HTR-8/SVneo (cell line): ENCODE measurements around the gene ING3.
"Not testable (repeated sequence)": the region's sequence is repeated elsewhere in the genome, so short reads cannot be mapped to it uniquely, and the experiment has no call there.

ENCODE experiments used
- DNase-seq: peaks from one replicate; pipeline ENCODE4 v3.0.0; 2011; ENCODE audit warnings: low spot score, mixed read lengths; ENCODE audit not compliant: insufficient read length
- FAIRE-seq: peaks from 2 replicates; lab custom pipeline; 2011; peaks lifted over from hg19 to GRCh38; lab: Jason Lieb, UNC

The ING3 gene

DNA sequence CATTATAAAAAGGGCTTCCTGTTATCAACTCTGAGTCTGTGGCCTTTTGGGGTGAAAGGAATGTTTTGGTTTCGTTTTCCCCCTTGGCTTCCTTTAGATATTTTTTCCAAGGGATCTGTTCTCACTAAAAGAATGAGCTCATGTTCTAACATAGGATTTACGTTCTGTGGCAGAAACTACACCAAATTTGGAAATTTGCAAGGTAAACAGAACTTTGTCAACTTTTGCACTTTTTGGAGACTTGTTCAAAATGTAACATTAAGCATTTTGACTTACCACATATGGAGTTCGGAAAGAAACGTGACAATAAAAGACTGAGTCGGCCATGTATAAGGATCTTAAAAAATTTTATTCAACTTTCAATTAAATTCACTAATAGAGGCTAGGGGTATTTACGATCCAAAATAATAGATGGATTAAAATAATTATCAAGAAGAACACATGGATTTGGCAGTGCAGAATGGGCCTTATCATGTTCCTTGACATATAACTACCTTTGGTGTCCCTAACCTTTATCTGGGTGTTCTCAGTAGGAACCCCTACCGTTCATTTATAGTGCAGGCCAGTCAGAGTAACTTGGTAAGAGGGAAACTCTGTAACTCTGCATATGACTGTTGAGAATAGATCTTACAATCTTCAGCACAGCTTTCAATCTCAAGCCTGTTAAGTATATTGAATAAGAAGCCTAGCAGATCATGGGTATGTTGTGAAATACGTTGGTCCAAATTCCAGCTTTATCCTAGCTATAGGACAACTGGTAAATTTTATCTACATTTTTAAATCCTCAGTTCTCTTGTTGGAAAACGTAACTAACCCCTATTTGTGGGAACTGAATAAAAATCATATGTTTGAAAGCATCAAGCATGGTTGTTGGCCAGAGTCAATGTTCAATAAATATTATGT is 49.8 kb downstream of the ING3 start:
- DNase-seq (no peak), FAIRE-seq (no peak)

DNA sequence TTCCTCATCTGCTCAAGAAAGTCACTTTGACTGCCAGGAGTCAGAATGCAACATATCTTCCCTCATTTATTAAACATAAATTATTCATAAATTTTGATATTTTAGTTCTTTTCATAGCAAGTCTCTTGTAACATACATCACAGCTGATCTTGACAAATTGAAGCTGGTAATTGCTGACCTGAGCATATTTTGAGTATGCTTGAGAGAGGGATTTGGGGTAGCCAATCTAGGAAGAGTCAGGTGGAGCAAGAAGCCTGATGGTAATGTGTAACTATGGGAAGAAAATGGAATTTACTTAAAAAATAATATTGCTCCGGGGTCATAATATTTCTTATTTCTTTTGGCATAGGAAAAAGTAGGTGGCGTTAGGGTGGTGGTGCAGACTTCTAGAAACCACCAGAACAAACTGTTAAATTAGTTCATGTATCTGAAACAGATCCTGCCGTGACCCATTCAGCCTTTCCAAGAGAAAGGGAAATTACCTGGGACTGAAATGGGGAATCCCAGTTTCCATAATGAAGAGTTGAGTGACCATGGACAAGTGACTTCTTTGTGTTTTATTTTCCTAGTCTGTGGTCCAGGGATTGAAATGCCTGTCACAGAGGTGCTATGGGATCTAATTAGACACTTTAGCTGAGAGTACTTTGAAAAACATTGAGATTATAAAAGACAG is 50.8 kb downstream of the ING3 start:
- no peak for FAIRE-seq

DNA sequence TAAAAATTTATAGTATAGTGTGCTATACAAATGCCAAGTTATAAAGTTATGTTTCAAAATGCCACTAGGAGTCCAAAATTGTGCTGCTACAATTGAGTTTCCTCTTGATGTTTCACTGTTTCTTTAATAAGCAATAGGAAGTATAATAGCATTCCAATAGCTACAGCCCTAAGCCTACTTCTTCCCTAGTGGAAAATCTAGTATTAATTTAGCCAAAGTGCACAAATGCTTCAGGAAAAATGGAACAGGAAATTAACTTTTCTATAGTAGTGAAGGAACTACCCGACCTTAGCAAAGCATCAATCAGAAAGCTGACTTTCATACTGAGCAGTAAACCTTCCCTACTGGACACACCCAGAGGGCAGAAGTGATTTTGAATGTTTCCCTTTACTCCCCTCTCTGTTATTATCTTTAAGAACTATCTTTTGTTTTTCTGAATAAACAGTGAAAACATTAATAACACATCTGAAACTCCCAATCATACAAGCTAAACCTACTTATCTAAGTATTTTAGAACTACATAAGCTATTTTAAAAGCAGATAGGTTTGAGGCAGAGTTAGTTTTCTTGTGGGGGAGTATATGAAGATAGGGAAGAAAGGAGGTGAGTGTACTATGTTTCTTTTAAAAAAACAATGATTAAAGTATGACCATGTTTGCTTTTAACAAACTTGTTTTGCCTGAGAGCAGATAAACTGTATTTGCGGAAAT is 51.6 kb downstream of the ING3 start:
- DNase-seq, result no peak
- no peak for FAIRE-seq

More for the DNA sequence above, 50.8 kb downstream of the ING3 start:
- no peak for DNase-seq

DNA sequence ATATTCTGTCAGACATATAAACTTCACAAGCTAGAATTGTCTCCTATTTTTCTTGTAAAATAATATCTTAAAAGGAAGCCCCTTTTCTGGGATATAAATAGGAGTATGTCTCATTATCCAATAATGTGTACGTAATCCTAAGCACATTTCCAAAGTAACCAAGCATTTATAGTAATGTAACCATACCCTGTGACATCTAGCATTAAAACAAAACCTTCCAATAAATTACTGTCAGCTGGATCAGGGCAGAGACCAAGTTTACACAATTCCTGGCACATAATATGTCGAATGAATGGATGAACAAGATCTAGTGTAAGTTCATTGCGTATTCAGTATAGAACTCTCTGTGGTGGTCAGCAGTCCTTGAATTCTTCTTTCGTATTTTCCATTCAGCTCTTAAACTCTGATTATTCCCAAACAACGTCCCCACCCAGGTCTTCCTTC is 52.2 kb downstream of the ING3 start:
- FAIRE-seq, result no peak

DNA sequence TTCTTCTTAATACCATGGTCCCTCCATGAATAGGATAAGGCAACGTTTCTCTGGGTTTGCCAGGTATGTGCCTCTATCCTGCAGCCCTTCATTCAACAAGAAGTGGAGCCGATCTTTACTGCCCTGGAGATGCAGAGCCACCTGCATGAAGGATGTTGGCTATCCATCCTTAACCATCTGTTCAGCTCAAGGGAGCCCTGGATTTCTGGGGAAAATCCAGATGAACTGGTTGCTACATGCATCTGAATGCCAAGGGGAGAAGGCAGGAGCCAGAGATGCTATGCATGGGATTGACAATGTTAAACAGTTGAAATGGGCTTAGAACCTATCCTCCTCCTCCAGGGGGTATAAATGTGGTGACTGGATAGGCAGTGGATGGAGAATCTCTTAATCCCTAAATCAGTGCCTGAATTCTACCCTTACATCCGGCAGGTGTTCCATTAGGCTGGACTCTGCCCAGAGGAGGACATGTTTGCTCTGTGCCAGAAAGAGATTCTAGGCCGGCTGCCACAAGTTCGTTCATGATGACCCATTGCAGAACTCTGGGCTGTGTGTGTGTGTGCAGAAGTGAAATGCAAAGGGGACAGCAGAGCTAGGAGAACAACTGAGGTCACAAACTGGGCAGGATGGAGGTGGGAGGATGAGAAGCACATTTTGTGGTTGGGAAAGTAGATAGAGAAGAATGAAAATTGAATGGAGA is 53.6 kb downstream of the ING3 start:
- FAIRE-seq (no peak), DNase-seq (no peak)

More for the DNA sequence above, 52.2 kb downstream of the ING3 start:
- DNase-seq, result no peak

DNA sequence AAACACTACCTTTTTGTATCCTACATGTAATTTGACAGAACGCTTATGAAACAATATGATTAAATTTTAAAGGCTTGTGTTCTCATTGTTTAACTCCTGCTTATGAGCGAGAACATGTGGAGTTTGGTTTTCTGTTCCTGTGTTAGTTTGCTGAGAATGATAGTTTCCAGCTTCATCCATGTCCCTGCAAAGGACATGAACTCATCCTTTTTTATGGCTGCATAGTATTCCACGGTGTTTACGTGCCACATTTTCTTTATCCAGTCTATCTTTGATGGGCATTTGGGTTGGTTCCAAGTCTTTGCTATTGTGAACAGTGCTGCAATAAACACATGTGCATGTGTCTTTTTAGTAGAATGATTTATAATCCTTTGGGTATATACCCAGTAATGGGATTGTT is 54.5 kb downstream of the ING3 start:
- not testable (repeated sequence) for FAIRE-seq, DNase-seq

DNA sequence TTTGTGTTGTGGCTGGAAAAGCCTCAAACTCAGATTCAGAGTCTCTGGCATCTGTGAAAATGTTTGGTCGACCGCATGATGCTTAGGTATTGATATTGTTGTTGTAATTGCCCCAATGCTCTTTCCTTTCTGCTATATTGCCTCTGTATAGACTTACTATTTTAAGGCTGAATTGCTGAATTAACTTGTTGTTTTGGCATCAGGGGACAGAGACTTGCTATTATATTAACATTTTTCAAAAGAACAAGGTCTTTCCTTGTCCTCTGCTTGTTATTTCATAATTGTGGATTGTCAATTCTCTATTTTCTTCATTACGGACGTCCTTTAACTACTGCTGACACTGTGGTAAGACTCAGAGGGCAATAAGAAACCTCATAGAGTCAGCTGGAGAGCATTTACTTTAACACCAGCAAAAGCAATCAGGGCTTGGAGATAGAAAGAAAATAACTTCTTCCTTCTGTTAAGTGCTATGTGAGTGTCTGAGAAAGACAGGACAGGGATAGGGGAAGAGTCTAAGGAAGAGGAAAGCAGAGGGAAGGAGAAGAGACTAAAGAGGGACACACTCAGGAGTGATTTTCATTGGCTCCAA is 55.5 kb downstream of the ING3 start:
- FAIRE-seq (no peak), DNase-seq (no peak)

DNA sequence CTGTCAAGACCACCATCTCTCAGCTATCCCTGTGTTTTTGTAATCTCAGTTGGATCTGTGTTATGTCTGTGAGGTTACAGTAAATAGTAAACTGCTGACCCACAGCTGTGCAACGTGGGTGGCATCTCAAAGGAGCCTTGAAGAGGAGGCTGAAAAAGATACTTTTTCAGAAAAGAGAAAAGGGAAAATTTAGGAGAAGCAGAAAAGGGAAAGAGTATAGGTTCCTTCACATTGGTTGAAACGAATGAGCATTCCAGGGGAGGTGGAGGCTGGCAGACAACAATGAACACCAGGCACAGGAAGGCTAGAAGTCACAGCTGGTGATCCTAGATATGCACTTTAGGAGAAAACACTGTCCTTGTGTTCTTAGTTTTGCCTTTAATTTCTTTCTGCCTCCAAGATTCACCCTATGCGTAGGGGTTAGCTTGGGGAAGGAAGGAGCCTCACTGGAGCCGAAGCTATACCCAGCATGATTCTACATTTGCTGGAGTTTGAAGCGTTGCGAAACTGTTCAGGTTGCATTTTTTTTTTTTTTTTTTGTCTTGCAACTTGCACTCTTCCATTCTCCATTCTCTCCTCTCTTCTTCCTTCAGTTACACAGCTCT is 56.2 kb downstream of the ING3 start:
- FAIRE-seq (no peak), DNase-seq (no peak)

DNA sequence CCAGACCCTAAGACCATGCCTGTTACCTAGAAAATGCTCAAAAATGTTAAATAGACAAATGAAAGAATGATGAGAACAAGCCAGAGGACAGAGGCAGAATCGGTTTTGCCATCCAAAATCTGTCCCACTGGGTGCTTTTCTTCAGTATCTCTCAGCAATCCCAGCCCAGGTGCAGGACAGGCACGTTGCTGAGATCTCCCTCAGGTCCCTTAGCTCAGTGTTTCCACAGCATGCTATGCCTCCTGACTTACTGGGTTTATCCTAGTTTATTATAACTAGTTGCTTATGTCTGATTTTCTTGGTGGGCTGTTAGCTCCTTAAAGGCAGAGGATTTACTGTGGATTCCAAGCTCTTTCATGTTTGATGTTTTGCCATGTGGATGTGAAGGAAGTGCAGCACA is 58.2 kb downstream of the ING3 start:
- DNase-seq, result no peak
- FAIRE-seq, result no peak

DNA sequence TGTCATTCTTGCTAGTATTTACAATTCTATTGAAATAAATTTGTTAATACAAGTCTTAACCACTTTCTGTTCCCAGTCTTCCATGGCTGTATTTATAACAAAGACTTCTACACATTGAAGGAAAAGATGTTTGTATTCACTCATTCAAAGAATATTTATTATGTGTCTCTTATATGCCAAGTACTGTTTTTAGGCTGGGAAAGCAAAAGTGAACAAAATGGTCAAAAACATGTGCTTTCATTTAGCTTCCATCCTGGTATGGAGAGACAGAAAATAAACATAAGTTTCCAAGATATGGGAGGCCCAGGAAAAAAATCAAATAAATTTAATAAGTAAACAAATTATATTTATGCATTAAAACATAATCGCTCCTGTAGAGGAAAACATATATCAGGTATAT is 60.8 kb downstream of the ING3 start:
- no peak for FAIRE-seq
- no peak for DNase-seq

DNA sequence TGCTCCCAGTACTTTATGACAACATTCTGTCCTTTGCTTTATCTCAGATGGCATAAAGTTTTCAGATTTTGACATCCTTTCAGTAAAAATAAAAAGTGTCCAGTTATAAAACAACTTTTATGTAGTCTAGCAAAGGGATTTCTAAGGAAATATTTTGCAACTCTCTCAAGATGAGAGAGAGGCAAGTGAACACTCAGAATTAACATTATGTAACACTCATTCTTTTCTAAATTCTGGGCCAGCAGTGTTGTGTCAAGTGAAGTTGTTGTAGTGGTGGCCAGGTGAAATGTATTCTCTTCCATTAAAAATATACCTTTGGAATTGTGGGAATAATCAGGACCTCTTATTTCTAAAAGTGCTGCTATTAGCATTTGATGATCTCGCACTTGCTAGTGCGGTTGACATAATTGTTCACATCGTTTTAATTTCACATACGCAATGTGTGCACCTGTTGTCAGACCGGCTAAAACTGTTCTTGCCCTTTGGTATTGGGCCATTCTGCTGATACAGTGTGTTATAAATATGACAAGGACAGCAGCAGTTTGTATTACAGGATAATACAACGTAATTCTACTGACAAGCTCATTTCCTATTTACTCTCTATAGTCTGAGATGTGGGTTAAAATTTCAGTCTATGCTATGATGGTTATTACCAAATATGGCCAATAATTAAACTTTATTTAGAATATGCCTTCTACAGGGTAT is 61.7 kb downstream of the ING3 start:
- DNase-seq, result no peak
- no peak for FAIRE-seq

DNA sequence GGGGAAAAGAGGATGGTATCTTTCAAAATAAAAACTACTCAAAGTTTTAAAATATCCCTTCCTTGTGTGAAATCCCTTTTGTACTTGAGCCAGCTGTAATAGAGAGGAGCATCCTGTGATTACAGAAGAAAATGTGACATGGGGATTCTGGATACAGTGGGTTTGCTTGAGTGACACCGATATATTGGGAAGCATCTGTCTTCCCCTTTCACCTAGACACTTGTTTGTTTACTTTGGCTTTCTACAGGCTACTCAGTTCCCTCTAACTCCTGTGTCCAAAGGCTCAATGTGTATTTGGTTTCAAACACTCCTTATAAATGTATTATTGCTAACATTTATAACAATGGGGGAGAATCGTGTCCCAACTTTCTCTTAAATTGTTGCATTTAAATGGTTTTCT is 62.3 kb downstream of the ING3 start:
- FAIRE-seq (no peak), DNase-seq (no peak)

DNA sequence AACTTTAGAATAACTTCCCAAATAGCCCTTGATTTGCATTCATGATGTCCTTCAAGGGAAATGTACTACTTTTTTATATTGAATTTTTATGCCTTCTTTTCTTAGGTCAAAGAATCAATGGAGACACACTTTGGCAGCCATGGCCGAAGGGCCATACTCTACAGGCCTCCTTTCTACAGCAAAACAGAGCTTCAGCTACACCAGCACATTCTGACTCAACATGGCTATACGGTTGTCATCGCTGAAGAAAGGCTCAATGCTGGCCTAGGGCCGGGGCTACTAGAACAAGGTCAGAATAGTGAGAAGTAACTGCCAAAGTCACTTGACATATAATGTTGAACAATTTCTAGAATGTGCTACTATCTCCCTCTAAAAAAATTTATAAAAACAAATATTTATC is 65.0 kb downstream of the ING3 start:
- no peak for FAIRE-seq
- DNase-seq, result no peak

DNA sequence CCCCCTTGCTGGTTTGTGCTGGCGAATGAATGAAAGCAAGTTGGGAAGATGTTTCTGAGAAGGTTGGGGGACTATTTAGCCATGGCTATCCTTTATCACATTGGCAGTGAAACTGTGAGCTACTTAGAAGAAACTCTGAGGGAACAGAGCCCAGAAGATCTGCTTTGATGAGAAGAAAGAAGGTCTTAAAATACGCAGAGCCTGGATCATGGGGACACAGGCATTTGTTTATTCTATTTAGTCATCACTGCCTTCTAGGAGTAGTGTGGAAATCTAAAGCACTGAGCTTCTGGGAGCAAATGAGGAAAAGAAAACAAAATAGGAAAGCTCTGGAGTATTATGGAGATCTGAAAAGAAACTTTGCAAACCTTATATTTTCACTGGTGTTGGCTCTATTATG is 66.4 kb downstream of the ING3 start:
- DNase-seq, result no peak
- no peak for FAIRE-seq

DNA sequence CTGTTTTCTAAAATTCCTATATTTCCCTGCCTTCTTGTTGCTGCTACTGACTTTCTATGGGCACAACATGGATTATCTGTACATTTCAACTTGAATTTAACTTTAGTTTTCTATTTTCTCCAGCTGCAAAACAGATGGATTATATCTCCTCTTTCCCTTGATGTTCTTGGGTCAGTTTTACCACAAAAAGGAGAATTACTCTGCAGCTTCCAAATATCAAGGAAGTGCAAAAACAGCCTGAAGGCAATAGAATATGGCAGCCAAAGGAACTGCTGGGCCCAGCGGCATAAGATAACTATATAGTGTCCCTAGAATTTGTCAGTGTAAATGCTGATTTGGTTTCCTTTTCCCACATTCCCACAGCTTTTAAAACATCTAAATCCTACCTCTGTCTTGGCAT is 67.0 kb downstream of the ING3 start:
- no peak for FAIRE-seq

DNA sequence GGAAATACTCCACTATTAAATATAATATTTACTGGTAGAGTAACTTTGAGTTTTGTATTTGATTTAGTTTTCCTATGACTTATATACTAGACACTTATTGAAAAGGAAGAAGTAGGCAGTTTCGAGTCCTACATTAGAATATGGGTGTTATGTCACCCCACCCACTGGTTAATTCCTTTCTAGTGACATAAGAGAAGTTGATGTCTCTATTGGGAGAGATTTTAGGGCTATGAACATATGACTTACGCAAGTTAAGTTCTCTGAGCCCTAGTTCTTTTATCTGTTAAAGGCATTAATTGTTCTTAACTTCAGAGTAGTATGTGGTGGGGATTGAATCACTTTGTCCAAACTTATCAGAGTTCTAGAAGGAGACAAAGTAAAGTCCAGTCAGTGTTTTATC is 68.4 kb downstream of the ING3 start:
- no peak for FAIRE-seq
- no peak for DNase-seq

More for the DNA sequence above, 67.0 kb downstream of the ING3 start:
- no peak for DNase-seq

DNA sequence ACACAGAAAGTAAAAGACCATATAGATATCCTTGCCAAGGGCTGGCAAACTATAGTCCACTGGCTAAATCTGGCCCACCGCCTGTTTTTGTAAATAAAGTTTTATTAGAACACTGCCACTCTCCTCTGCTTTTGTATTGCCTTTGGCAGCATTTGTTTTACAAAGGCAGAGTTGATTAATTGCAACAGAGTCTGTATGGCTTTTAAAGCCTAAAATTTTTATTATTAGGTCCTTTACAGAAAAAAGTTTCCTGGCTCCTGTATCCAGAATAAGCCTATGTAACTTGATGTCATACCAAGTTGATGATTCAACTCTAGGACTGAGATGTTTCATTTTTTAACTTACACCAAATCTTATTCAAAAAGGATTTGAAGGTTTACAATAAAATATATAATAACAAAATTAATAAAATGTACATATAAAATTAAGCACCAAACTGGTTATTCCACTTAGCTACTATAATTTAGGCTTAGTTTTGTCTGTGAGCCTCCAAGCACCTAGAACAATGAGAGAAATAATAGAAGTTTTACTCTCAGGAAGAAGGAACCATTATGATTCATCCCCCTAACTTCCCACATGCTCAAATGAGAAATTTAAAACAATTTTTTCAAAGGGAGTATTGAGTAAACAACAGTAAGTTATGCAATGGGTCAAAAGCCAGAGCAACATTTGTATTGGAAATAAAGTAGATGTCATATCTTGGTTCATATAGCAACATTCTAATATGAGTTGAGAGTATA is 69.8 kb downstream of the ING3 start:
- FAIRE-seq (no peak), DNase-seq (peak; percentile 6)
